HEK293 (cell line): Measurements from ENCODE around the gene EIF2B5.

Experiments used
- CTCF ChIP-seq: fragments of 450-650 bp; formaldehyde crosslinking; IDR thresholded peaks from 2 replicates; pipeline ENCODE4 v1.5.1; 2016; ENCODE audit warnings: missing biosample characterization, missing genetic modification characterization
- PBX3 ChIP-seq: sonication (generic); formaldehyde crosslinking; IDR thresholded peaks from 2 replicates; pipeline ENCODE4 v1.8.1; 2022; ENCODE audit warnings: mild to moderate bottlenecking, moderate library complexity, missing genetic modification reagents
- REST ChIP-seq: fragments of 450-650 bp; formaldehyde crosslinking; IDR thresholded peaks from 2 replicates; pipeline ENCODE4 v1.5.1; 2016; ENCODE audit warnings: missing biosample characterization, missing genetic modification characterization
- ZNF174 ChIP-seq: fragments of 450-650 bp; formaldehyde crosslinking; IDR thresholded peaks from 2 replicates; pipeline ENCODE4 v1.5.0; 2017; ENCODE audit warnings: missing biosample characterization, mild to moderate bottlenecking, missing genetic modification characterization
- ZNF24 ChIP-seq: fragments of 450-650 bp; formaldehyde crosslinking; IDR thresholded peaks from 2 replicates; pipeline ENCODE4 v1.5.1; 2016; ENCODE audit warnings: missing biosample characterization, missing genetic modification characterization
- ZNF274 ChIP-seq, 2 experiments: fragments of 200-500 bp in 1 of 2; fragments of 450-650 bp in 1 of 2; sonication (Bioruptor generic) in 1 of 2; formaldehyde crosslinking in 1 of 2; IDR thresholded peaks; 2 replicates each; pipeline versions ENCODE4 v1.5.1 to v1.6.1; 2014 to 2016; ENCODE audit warnings: borderline replicate concordance in 1 of 2, inconsistent platforms in 1 of 2, low read length in 1 of 2, missing biosample characterization in 1 of 2, missing genetic modification characterization in 1 of 2
- ZNF830 ChIP-seq: fragments of 450-650 bp; IDR thresholded peaks from 2 replicates; pipeline ENCODE4 v1.5.0; 2018; ENCODE audit warnings: missing biosample characterization, missing genetic modification characterization, low read depth, mild to moderate bottlenecking, moderate library complexity

GRCh38 chr3:184129012-184129411 is 6.1 kb upstream of the EIF2B5 start:
- no peak for TF ChIP-seq REST (tag by site-specific recombination)
- TF ChIP-seq CTCF = no peak
- no peak for TF ChIP-seq ZNF174
- TF ChIP-seq PBX3 = no peak
- no peak for TF ChIP-seq ZNF830 (tag by site-specific recombination)
- no peak for TF ChIP-seq ZNF274 (IDR thresholded peaks at IDR 0.05; ENCODE audit: low read length)
- TF ChIP-seq ZNF274 (tag by site-specific recombination; IDR thresholded peaks at IDR 0.05; ENCODE audit: borderline replicate concordance) = no peak
- no peak for TF ChIP-seq ZNF24 (tag by site-specific recombination)
